Psoas muscle (tissue), 8 donors: Measurements from ENCODE around the gene IFT20. TPM values are rescaled to one million over a fixed set of nuclear protein-coding genes. Genes with fewer than 3 reads are reported as not detected.
A peak's percentile ranks its signal among the peaks of the same experiment; 100 is the strongest.

ENCODE experiments used
- ATAC-seq, 4 donors: fragments of 200-7000 bp; cut with Tn5 transposase; one replicate each; pipeline ENCODE4 v1.9.1; 2020; ENCODE audit warnings: moderate library complexity in 3 of 4, mild to moderate bottlenecking in 2 of 4
- DNase-seq, 2 donors: peaks; one replicate each; pipeline ENCODE4 v3.0.0-alpha.2; 2020
- H3K27ac ChIP-seq: fragments of 200-600 bp; one replicate; pipeline ENCODE4 v1.8.0; 2022
- H3K27me3 ChIP-seq, 3 donors: fragments of 200-600 bp in 1 of 3; one replicate each; pipeline versions ENCODE4 v1.6.1 to v1.8.0; 2013 to 2022; ENCODE audit warnings: low read length in 2 of 3, mild to moderate bottlenecking in 2 of 3, moderate library complexity in 1 of 3; ENCODE audit not compliant: insufficient read depth in 3 of 3
- H3K36me3 ChIP-seq, 2 donors: fragments of 200-600 bp in 1 of 2; one replicate each; pipeline versions ENCODE4 v1.6.1 to v1.8.0; 2013 to 2022; ENCODE audit warnings: low read depth in 1 of 2, mild to moderate bottlenecking in 1 of 2, moderate library complexity in 1 of 2; ENCODE audit not compliant: insufficient read depth in 1 of 2
- H3K4me1 ChIP-seq: fragments of 200-600 bp; one replicate; pipeline ENCODE4 v1.8.0; 2022
- H3K4me3 ChIP-seq: fragments of 200-600 bp; one replicate; pipeline ENCODE4 v1.8.0; 2022; ENCODE audit warnings: mild to moderate bottlenecking
- H3K9me3 ChIP-seq: fragments of 200-600 bp; one replicate; pipeline ENCODE4 v1.8.0; 2022
- WGBS, 3 donors: extraction: QIAGEN DNeasy Blood & Tissue Kit; methylation state at CpG; one replicate each; pipeline versions ENCODE4 v1.1.6 to v1.1.7; 2013; 5-methylcytosine and 5-hydroxymethylcytosine counted together
- intact Hi-C, 2 donors: fragments of 100-400 bp; cut with DNase I; formaldehyde crosslinking; loops; one replicate each; pipeline versions ENCODE4 v1.11.0 to v1.14.2; 2022
- polyA plus RNA-seq, 3 donors: library from polyadenylated mRNA; stranded (reverse); fragments of 200-250 nt; gene quantifications; one replicate each; pipeline ENCODE4 v1.2.3, GENCODE V29; 2013
- total RNA-seq, 4 donors: library from RNA; stranded (reverse); fragmentation: NEBNext Ultra II Directional in 2 of 4; extraction: Animal tissue kit (Norgen Biotek cat#: 25700) in 2 of 4; gene quantifications; one replicate each; pipeline versions ENCODE4 v1.2.1 to v1.2.4, GENCODE V29; 2021 to 2023
- TF ChIP-seq, protein P1 (sequence below): fragments of 200-600 bp; IDR thresholded peaks from one replicate; pipeline ENCODE4 v1.8.0; 2022; ENCODE audit warnings: antibody characterized with exemption
- donor health status: healthy with polysubstance abuse.
- donor health status: DM: no; HTN: no; CAD: no; lungs with moderate emphysema.
- donor health status: Bipolar disorder and iron deficiency.
- donor health status: healthy.
- donor health status: DM: yes; HTN: yes; CAD: no.
- donor health status: DM: no; HTN: no; CAD: no.
- donor health status: DM: no; HTN: no; CAD: no.
- donor health status: DM: yes; HTN: yes; CAD: no.

The IFT20 gene
- total and polyA plus RNA-seq, 7 donors = 4.4 to 32.1 (median 6.3) TPM

DNA sequence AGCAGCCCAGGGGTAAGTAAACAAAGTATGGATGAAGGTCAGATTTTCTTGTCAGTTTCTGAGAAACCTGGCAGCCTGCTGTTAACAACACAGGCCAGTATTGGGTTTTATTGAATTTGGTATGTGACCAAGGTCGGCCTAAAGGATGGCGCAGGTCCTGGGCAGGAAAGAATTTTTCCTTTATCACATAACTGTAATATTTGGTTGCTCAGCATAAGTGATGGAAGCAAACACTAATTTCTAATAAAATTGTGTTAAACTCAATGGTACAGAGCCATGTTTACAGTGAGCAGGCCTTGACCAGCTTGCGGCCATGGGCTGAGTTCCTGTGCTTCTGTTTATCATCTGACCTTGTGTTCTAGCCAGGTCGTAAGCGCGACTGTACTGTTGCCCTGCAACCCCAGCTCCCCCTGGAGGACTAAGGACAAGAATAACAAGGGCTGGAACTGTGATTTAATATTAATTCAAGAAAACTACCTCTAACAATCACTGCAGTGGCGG lies 11.5 kb upstream of the IFT20 start:
- H3K27ac ChIP-seq = no peak overlapping the region
- DNase-seq = no peak
- H3K9me3 ChIP-seq = no peaks in the 10 kb centered on the region
- no peak for ATAC-seq
- peaks cover 16 to 100% of the 10 kb centered on the region in 2 donors for H3K36me3 ChIP-seq
- no peak overlapping the region for H3K4me3 ChIP-seq
- WGBS, 3 donors = 58 to 63% (median 62%) methylated on average over 7 of the region's 7 CpGs
- H3K4me1 ChIP-seq = no peaks in the 10 kb centered on the region
- intact Hi-C loops = loop anchor here in 1 of 2 donors (10.0 kb wide), 1 partner anchor 892 kb away; the partner anchor contains the start of gene KSR1
- TF ChIP-seq, protein P1, sequence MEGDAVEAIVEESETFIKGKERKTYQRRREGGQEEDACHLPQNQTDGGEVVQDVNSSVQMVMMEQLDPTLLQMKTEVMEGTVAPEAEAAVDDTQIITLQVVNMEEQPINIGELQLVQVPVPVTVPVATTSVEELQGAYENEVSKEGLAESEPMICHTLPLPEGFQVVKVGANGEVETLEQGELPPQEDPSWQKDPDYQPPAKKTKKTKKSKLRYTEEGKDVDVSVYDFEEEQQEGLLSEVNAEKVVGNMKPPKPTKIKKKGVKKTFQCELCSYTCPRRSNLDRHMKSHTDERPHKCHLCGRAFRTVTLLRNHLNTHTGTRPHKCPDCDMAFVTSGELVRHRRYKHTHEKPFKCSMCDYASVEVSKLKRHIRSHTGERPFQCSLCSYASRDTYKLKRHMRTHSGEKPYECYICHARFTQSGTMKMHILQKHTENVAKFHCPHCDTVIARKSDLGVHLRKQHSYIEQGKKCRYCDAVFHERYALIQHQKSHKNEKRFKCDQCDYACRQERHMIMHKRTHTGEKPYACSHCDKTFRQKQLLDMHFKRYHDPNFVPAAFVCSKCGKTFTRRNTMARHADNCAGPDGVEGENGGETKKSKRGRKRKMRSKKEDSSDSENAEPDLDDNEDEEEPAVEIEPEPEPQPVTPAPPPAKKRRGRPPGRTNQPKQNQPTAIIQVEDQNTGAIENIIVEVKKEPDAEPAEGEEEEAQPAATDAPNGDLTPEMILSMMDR = no peak
- H3K27me3 ChIP-seq = no peaks in the 10 kb centered on the region

DNA sequence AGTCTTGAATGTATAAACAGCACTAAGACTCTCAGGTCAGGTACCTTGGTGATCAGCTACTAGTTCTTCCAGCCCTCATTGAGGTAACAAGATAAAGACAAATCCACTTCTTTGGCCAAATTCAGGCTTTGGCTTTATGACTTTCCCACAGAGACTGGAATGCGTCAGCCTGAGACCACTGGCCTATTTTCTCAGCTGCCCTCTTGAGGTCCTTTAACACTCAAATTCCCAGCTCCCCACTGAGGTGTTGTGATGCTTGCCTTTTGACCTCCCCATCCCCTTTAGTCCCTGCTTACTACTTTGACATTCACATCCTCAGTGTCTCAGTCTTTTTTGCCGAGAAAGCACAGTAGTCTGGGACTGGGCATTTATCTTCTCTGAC lies 10.9 kb upstream of the IFT20 start:
- WGBS, 3 donors = 74 to 82% (median 77%) methylated on average over 2 of the region's 2 CpGs
- TF ChIP-seq, protein P1 = no peak
- H3K36me3 ChIP-seq = peaks cover 18 to 100% of the 10 kb centered on the region in 2 donors
- H3K4me1 ChIP-seq = no peaks in the 10 kb centered on the region
- no peak for ATAC-seq
- no peaks in the 10 kb centered on the region for H3K27me3 ChIP-seq
- no peaks in the 10 kb centered on the region for H3K9me3 ChIP-seq
- intact Hi-C loops = loop anchor here in 1 of 2 donors (10.0 kb wide), 1 partner anchor 891 kb away; the partner anchor contains the start of gene KSR1
- H3K27ac ChIP-seq = no peak overlapping the region
- no peak for DNase-seq
- no peak overlapping the region for H3K4me3 ChIP-seq

DNA sequence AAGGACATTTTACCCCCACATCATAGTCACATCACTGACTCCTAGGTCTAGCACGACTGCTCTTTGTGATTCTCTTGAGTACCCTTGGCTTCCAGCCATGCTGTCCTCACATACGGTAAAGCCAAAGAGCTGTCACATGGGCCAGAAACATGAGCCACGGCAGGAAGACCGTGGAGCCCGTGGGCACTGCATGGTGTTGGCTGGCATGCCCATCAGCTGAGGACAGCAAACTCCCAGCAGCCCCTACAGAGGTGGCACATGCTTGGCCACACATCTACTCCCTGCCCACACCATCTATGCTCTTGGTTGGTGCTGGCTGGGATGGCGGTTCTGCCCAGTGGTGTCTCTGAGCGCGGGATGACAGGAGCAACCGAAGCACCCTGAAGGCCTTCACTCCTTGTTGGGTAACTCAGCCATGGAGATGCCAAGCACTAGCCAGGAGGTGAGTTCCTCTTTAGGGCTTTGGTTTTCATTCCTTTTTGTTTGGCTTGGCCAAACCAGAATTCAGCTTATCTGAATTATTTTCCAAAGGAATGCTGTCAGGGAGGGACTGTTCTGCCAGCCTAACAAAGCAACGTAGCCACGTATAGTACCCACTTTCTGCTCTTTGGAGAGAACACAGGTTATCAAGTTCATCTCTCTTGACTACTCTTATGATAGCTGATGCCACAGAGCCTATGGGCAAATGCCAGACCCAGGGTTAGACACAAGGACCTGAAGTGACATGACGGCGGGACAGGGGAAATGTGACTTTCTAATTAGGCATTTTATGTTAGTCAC lies 10.3 kb upstream of the IFT20 start:
- ATAC-seq (peak; percentile 37 to 79 (median 48)), DNase-seq (no peak)

DNA sequence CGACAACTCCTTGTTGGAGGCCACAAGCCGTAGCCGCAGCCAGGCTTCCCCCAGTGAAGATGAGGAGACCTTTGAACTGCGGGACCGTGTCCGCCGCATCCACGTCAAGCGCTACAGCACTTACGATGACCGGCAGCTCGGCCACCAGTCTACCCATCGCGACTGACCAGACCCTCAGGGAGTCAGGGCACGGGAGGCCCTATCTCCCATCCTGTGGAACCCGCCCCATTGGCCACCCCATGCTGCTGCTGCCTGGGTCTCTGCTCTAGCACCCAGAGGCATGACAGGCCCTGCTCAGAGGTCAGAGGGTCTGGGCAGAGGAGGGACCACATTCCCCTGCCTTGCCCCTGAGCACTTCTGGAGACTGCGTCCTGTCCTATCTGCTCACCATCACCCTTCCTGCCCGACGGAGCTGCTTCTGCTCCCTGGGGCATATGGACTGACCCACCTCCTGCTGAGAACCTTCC lies 9.2 kb upstream of the IFT20 start:
- Histone ChIP-seq H3K27ac (peak overlapping the region; percentile 41), H3K36me3 (peaks cover 13 to 99% of the 10 kb centered on the region in 2 donors), H3K27me3 (no peaks in the 10 kb centered on the region), H3K4me1 (no peaks in the 10 kb centered on the region), H3K9me3 (no peaks in the 10 kb centered on the region), H3K4me3 (no peak overlapping the region)
- DNase-seq = no peak
- WGBS, 3 donors = 85 to 86% (median 85%) methylated on average over 19 of the region's 19 CpGs
- TF ChIP-seq, protein P1 = no peak
- no peak for ATAC-seq
- intact Hi-C loops = loop anchor here in 1 of 2 donors (10.0 kb wide), 1 partner anchor 890 kb away; the partner anchor contains the start of gene KSR1

More for the DNA sequence above, 10.3 kb upstream of the IFT20 start:
- TF ChIP-seq, protein P1 = no peak
- Histone ChIP-seq H3K4me1 (no peaks in the 10 kb centered on the region), H3K27me3 (no peaks in the 10 kb centered on the region), H3K9me3 (no peaks in the 10 kb centered on the region), H3K27ac (peak overlapping the region; percentile 41), H3K36me3 (peaks cover 15 to 100% of the 10 kb centered on the region in 2 donors), H3K4me3 (no peak overlapping the region)
- intact Hi-C loops = loop anchor here in 1 of 2 donors (10.0 kb wide), 1 partner anchor 891 kb away; the partner anchor contains the start of gene KSR1
- WGBS, 3 donors = 51 to 63% (median 51%) methylated on average over 13 of the region's 13 CpGs
